Nephron progenitor cell (in vitro differentiated cells): ENCODE results near the gene GYPC.

Experiments
- DNase-seq: peaks from one replicate; pipeline ENCODE4 v3.0.0; 2021
- H3K27ac Mint-ChIP-seq: 2 replicates; pipeline ENCODE4 v1.8.0; 2021; ENCODE audit warnings: mild to moderate bottlenecking, moderate library complexity, mixed read lengths
- H3K27me3 Mint-ChIP-seq: 2 replicates; pipeline ENCODE4 v1.8.0; 2021; ENCODE audit warnings: mild to moderate bottlenecking, low read depth, mixed read lengths; ENCODE audit not compliant: poor library complexity
- H3K36me3 Mint-ChIP-seq: 2 replicates; pipeline ENCODE4 v1.8.0; 2021; ENCODE audit warnings: low read depth, mixed read lengths
- H3K4me1 Mint-ChIP-seq: 2 replicates; pipeline ENCODE4 v1.8.0; 2021; ENCODE audit warnings: mixed read lengths
- H3K4me3 Mint-ChIP-seq: 2 replicates; pipeline ENCODE4 v1.8.0; 2021; ENCODE audit warnings: mild to moderate bottlenecking, moderate library complexity, mixed read lengths
- H3K9me3 Mint-ChIP-seq: 2 replicates; pipeline ENCODE4 v1.8.0; 2021; ENCODE audit warnings: mild to moderate bottlenecking, moderate library complexity, mixed read lengths
- CTCF ChIP-seq: fragments of 200-600 bp; sonication (generic); IDR thresholded peaks from 2 replicates; pipeline ENCODE4 v1.5.0; 2021; ENCODE audit warnings: antibody characterized with exemption

GYPC gene

GRCh38 chr2:126627643-126628042 lies 28.3 kb upstream of the GYPC start:
- no peaks in the 10 kb centered on the region for H3K4me1 Mint-ChIP-seq
- DNase-seq = no peak
- peaks cover under 1% of the 10 kb centered on the region for H3K9me3 Mint-ChIP-seq
- TF ChIP-seq CTCF = no peak
- peaks cover 17% of the 10 kb centered on the region for H3K27me3 Mint-ChIP-seq
- no peak overlapping the region for H3K4me3 Mint-ChIP-seq
- no peak overlapping the region for H3K27ac Mint-ChIP-seq
- no peaks in the 10 kb centered on the region for H3K36me3 Mint-ChIP-seq

GRCh38 chr2:126634273-126634861 lies 21.6 kb upstream of the GYPC start:
- Mint-ChIP-seq H3K27ac (no peak overlapping the region), H3K27me3 (peaks cover 21% of the 10 kb centered on the region), H3K4me3 (no peak overlapping the region), H3K36me3 (no peaks in the 10 kb centered on the region), H3K9me3 (peaks cover 6% of the 10 kb centered on the region), H3K4me1 (peaks cover 19% of the 10 kb centered on the region)
- peak; percentile 23 for DNase-seq
- peak; percentile 59 for TF ChIP-seq CTCF

- Mint-ChIP-seq H3K4me1 (peaks cover 19% of the 10 kb centered on the region), H3K27me3 (peaks cover 20% of the 10 kb centered on the region), H3K9me3 (peaks cover 6% of the 10 kb centered on the region), H3K36me3 (no peaks in the 10 kb centered on the region), H3K4me3 (no peak overlapping the region), H3K27ac (no peak overlapping the region)
- no peak for TF ChIP-seq CTCF
- DNase-seq = no peak
Observed at GRCh38 chr2:126635281-126635680, 20.7 kb upstream of the GYPC start.

GRCh38 chr2:126635736-126636135 lies 20.2 kb upstream of the GYPC start:
- Mint-ChIP-seq H3K4me3 (no peak overlapping the region), H3K36me3 (no peaks in the 10 kb centered on the region), H3K27ac (no peak overlapping the region), H3K27me3 (peaks cover 16% of the 10 kb centered on the region), H3K9me3 (peaks cover 6% of the 10 kb centered on the region), H3K4me1 (peaks cover 19% of the 10 kb centered on the region)
- no peak for TF ChIP-seq CTCF
- no peak for DNase-seq

GRCh38 chr2:126637386-126637785 lies 18.6 kb upstream of the GYPC start:
- Mint-ChIP-seq H3K9me3 (peaks cover 6% of the 10 kb centered on the region), H3K27me3 (peaks cover 10% of the 10 kb centered on the region), H3K27ac (no peak overlapping the region), H3K36me3 (no peaks in the 10 kb centered on the region), H3K4me3 (no peak overlapping the region), H3K4me1 (peaks cover 19% of the 10 kb centered on the region)
- no peak for DNase-seq
- TF ChIP-seq CTCF = no peak

- H3K27me3 Mint-ChIP-seq = peaks cover 10% of the 10 kb centered on the region
- H3K36me3 Mint-ChIP-seq = no peaks in the 10 kb centered on the region
- TF ChIP-seq CTCF = no peak
- no peak overlapping the region for H3K27ac Mint-ChIP-seq
- H3K9me3 Mint-ChIP-seq = peaks cover 6% of the 10 kb centered on the region
- no peak for DNase-seq
- peaks cover 29% of the 10 kb centered on the region for H3K4me1 Mint-ChIP-seq
- no peak overlapping the region for H3K4me3 Mint-ChIP-seq
Observed at GRCh38 chr2:126638746-126639145, 17.2 kb upstream of the GYPC start.
